DOHH2 (cell line): Measurements from ENCODE around the gene DNAH14.

Experiments
- EZH2phosphoT487 ChIP-seq: fragments of 200-600 bp; sonication (generic); IDR thresholded peaks from 2 replicates; pipeline ENCODE4 v1.6.1; 2017; ENCODE audit warnings: borderline replicate concordance, mild to moderate bottlenecking, antibody characterized with exemption, low read length, moderate library complexity, mixed read lengths
- TF ChIP-seq, protein P1 (sequence below): fragments of 200-600 bp; sonication (generic); IDR thresholded peaks from one replicate; pipeline ENCODE4 v1.5.1; 2014; ENCODE audit warnings: antibody characterized with exemption, mild to moderate bottlenecking, low read depth, low read length; ENCODE audit not compliant: poor library complexity, severe bottlenecking

DNA sequence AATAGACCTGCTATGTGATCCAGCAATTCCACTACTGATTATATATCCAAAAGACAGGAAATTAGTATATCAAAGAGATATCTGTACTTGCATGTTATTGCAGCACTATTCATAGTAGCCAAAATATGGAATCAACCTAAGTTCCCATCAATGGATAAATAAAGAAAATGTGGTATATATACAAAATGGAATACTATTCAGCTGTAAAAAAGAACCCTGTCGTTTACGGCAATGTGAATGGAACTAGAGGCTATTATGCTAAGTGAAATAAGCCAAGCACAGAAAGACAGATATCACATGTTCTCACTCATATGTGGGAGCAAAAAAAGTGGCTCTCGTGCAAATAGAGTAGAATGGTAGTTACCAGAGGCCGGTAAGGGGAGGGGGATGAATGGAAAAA, 9.2 kb downstream of the DNAH14 start:
- TF ChIP-seq, protein P1, sequence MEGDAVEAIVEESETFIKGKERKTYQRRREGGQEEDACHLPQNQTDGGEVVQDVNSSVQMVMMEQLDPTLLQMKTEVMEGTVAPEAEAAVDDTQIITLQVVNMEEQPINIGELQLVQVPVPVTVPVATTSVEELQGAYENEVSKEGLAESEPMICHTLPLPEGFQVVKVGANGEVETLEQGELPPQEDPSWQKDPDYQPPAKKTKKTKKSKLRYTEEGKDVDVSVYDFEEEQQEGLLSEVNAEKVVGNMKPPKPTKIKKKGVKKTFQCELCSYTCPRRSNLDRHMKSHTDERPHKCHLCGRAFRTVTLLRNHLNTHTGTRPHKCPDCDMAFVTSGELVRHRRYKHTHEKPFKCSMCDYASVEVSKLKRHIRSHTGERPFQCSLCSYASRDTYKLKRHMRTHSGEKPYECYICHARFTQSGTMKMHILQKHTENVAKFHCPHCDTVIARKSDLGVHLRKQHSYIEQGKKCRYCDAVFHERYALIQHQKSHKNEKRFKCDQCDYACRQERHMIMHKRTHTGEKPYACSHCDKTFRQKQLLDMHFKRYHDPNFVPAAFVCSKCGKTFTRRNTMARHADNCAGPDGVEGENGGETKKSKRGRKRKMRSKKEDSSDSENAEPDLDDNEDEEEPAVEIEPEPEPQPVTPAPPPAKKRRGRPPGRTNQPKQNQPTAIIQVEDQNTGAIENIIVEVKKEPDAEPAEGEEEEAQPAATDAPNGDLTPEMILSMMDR: no peak
- no peak for TF ChIP-seq EZH2phosphoT487
